ENCODE results near the gene ATP8B4.

DNA sequence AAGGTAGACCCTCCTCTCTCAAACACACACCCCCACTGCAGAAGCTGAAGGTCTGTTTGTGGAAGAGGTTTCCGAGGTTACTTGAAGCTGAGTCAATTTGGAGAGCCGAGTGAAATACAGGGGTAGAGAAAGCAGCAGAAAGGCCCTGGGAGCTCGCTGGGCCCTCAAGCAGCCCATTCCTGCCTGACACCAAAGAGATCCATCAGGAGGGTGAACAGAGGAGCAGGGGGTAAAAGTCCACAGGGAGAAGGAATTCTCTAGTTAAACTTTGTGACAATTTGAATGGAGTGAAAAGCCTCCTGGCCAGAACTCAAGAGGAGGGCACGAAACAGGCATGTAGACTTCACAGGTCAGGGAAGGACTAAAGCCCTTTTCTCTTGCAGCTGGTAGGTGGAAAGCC lies 49.3 kb upstream of the ATP8B4 start:
- TF ChIP-seq POU6F1 (CRISPR knock-in tag; IDR thresholded peaks at IDR 0.05; ENCODE audit: borderline replicate concordance, low read depth) (no peak), RARB (CRISPR knock-in tag; IDR thresholded peaks at IDR 0.05) (no peak)
- TF ChIP-seq, protein P1, sequence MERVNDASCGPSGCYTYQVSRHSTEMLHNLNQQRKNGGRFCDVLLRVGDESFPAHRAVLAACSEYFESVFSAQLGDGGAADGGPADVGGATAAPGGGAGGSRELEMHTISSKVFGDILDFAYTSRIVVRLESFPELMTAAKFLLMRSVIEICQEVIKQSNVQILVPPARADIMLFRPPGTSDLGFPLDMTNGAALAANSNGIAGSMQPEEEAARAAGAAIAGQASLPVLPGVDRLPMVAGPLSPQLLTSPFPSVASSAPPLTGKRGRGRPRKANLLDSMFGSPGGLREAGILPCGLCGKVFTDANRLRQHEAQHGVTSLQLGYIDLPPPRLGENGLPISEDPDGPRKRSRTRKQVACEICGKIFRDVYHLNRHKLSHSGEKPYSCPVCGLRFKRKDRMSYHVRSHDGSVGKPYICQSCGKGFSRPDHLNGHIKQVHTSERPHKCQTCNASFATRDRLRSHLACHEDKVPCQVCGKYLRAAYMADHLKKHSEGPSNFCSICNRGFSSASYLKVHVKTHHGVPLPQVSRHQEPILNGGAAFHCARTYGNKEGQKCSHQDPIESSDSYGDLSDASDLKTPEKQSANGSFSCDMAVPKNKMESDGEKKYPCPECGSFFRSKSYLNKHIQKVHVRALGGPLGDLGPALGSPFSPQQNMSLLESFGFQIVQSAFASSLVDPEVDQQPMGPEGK (CRISPR knock-in tag; IDR thresholded peaks at IDR 0.05; ENCODE audit: borderline replicate concordance), result no peak
